Measurements from ENCODE around the gene BCL11A. TPM values are rescaled to one million over a fixed set of nuclear protein-coding genes. Genes with fewer than 3 reads are reported as not detected.
A peak's percentile ranks its signal among the peaks of the same experiment; 100 is the strongest.

BCL11A gene
- total RNA-seq, 6 experiments from 2014 or later = 1.1 to 3.0 (median 1.9) TPM

GRCh38 chr2:60551240-60552077, 2.0 kb downstream of the BCL11A start:
- no peaks in the 10 kb centered on the region for H3K36me3 Mint-ChIP-seq (ENCODE audit: low read depth)
- peak; percentile 29 for DNase-seq
- peaks cover 28% of the 10 kb centered on the region for H3K27me3 Mint-ChIP-seq (ENCODE audit: insufficient read depth)
- no peaks in the 10 kb centered on the region for H3K9me3 Mint-ChIP-seq
- peaks cover 22% of the 10 kb centered on the region for H3K4me1 Mint-ChIP-seq (ENCODE audit: low read depth)
- TF ChIP-seq CTCF (IDR thresholded peaks at IDR 0.05) = no peak
- H3K4me3 Mint-ChIP-seq = peak overlapping the region; percentile 85
- H3K27ac Mint-ChIP-seq = no peak overlapping the region

GRCh38 chr2:60550984-60551239, 2.5 kb downstream of the BCL11A start:
- H3K27ac Mint-ChIP-seq = no peak overlapping the region
- no peak for TF ChIP-seq CTCF (IDR thresholded peaks at IDR 0.05)
- no peak for DNase-seq
- H3K36me3 Mint-ChIP-seq (ENCODE audit: low read depth) = no peaks in the 10 kb centered on the region
- H3K4me1 Mint-ChIP-seq (ENCODE audit: low read depth) = peaks cover 22% of the 10 kb centered on the region
- H3K9me3 Mint-ChIP-seq = no peaks in the 10 kb centered on the region
- H3K27me3 Mint-ChIP-seq (ENCODE audit: insufficient read depth) = peaks cover 30% of the 10 kb centered on the region
- peak overlapping the region; percentile 78 for H3K4me3 Mint-ChIP-seq

GRCh38 chr2:60550178-60550983, 3.1 kb downstream of the BCL11A start:
- H3K36me3 Mint-ChIP-seq (ENCODE audit: low read depth) = no peaks in the 10 kb centered on the region
- H3K27me3 Mint-ChIP-seq (ENCODE audit: insufficient read depth) = peaks cover 31% of the 10 kb centered on the region

DNA sequence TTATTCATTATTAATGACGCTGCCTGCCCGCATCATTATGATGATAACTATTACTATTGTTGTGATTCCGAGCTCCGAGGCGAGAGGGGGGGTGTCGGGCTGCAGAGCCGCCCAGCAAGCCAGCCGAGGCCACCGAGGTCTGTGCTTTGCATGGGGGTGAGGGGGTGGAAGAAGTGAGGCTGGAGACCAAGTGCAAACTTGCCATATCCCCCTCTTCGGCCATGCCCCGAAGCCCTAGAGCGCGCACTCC, 3.6 kb downstream of the BCL11A start:
- no peak for TF ChIP-seq CTCF (IDR thresholded peaks at IDR 0.05)
- Mint-ChIP-seq H3K27me3 (ENCODE audit: insufficient read depth) (peaks cover 27% of the 10 kb centered on the region), H3K4me3 (peak overlapping the region; percentile 93), H3K36me3 (ENCODE audit: low read depth) (no peaks in the 10 kb centered on the region), H3K27ac (peak overlapping the region; percentile 55), H3K4me1 (ENCODE audit: low read depth) (peaks cover 17% of the 10 kb centered on the region), H3K9me3 (no peaks in the 10 kb centered on the region)
- no peak for DNase-seq

More at GRCh38 chr2:60550178-60550983, 3.1 kb downstream of the BCL11A start:
- peaks cover 17% of the 10 kb centered on the region for H3K4me1 Mint-ChIP-seq (ENCODE audit: low read depth)
- H3K9me3 Mint-ChIP-seq = no peaks in the 10 kb centered on the region
- DNase-seq = peak; percentile 67
- peak overlapping the region; percentile 55; the same call in 1 of the 2 replicates for H3K27ac Mint-ChIP-seq
- peak overlapping the region; percentile 93 for H3K4me3 Mint-ChIP-seq
- TF ChIP-seq CTCF (IDR thresholded peaks at IDR 0.05) = peak; percentile 77

DNA sequence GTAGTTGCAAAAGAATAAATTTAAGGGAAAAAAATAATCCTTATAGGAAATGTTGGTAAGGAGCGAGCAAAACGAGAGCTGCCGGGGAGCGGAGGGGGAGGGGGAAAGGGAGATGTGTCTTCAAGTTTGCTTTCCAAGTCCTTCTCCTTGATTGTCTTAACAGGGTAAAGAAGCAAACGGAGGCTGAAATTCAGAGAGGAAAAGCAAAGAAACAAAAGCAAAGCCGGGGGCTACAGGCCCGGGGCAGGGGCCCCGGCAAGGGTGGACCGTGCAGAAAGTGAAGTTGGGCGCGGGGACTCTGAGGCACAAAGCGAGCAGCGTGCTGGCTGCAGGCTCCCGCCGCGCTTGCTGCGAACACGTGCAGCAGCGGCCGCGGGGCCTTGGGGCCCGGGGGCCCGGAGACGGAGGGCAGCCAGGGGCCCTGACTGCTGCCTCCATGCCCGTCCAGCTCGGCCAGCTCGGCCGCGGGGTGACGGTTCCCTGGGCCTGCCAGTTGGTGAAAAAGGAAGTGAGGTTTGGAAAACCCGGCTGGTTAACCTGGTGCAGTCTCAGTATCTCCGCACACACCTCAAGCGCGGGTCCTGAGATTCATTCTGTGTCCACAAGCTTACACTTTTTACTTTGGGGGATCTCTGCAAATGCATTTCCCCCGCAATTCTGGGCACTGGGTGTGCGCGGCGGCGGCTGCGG, 4.1 kb downstream of the BCL11A start:
- no peaks in the 10 kb centered on the region for H3K36me3 Mint-ChIP-seq (ENCODE audit: low read depth)
- peak overlapping the region; percentile 93 for H3K4me3 Mint-ChIP-seq
- TF ChIP-seq CTCF (IDR thresholded peaks at IDR 0.05) = no peak
- peak overlapping the region; percentile 55 for H3K27ac Mint-ChIP-seq
- no peak for DNase-seq
- no peaks in the 10 kb centered on the region for H3K9me3 Mint-ChIP-seq
- H3K4me1 Mint-ChIP-seq (ENCODE audit: low read depth) = peaks cover 17% of the 10 kb centered on the region
- peaks cover 27% of the 10 kb centered on the region for H3K27me3 Mint-ChIP-seq (ENCODE audit: insufficient read depth)
